ENCODE measurements around the gene TEDDM1. TPM values are rescaled to one million over a fixed set of nuclear protein-coding genes. Genes with fewer than 3 reads are reported as not detected.

The TEDDM1 gene
- total and polyA plus RNA-seq, 2 of the 13 experiments (the other 11 are each of a cell fraction or from before 2014, with no cell fraction given), result not detected

GRCh38 chr1:182428043-182428442 is 27.6 kb upstream of the TEDDM1 start:
- Histone ChIP-seq H3K4me3 (replicated peaks in 1 of 3; ENCODE audit: insufficient read depth in 1 of 3, low read depth in 2 of 3, low read length in 3 of 3) (no peak overlapping the region), H3K27me3 (ENCODE audit: control insufficient read depth in 1 of 2, insufficient read depth in 2 of 2, low read length in 2 of 2) (peaks cover 0 to 3% of the 10 kb centered on the region in 2 experiments; a peak in 1 of 5 replicates), H3K4me2 (ENCODE audit: low read depth, low read length) (no peak overlapping the region), H3K79me2 (ENCODE audit: insufficient read depth, low read length) (no peaks in the 10 kb centered on the region), H3K9me3 (ENCODE audit: low read length) (no peaks in the 10 kb centered on the region), H3K36me3 (replicated peaks in 1 of 2; ENCODE audit: control insufficient read depth in 1 of 2, insufficient read depth in 2 of 2, low read length in 2 of 2) (no peaks in the 10 kb centered on the region), H3K4me1 (ENCODE audit: insufficient read depth, low read length) (no peaks in the 10 kb centered on the region), H4K20me1 (ENCODE audit: insufficient read depth, low read length) (no peaks in the 10 kb centered on the region), H2AFZ (ENCODE audit: low read length) (no peak overlapping the region), H3K27ac (ENCODE audit: extremely low read length, insufficient read depth, low read length) (no peak overlapping the region), H3K9ac (ENCODE audit: insufficient read depth, low read depth, low read length) (no peak overlapping the region)
- in situ Hi-C loops (cut with HindIII; ENCODE audit: extremely low pct_ligation_motif_present, low pct_unique_long_range_greater_than_20kb), result no loop called here
- BruUV-seq (replicated peaks), result no TSS peak
- CTCF ChIA-PET (ENCODE audit: low intra/inter-chr PET ratio, low total read pairs), result no interaction called here
- intact Hi-C loops (cut with micrococcal nuclease; ENCODE audit: unreplicated experiment), result no loop called here
- TF ChIP-seq ZNF567 (CRISPR knock-in tag; IDR thresholded peaks at IDR 0.05; ENCODE audit: borderline replicate concordance), result no peak
- no peak for TF ChIP-seq ETV5 (CRISPR knock-in tag; IDR thresholded peaks at IDR 0.05; ENCODE audit: borderline replicate concordance)
- no peak for TF ChIP-seq SKI (IDR thresholded peaks at IDR 0.05; ENCODE audit: partially characterized antibody)
- TF ChIP-seq ZNF292 (CRISPR knock-in tag; IDR thresholded peaks at IDR 0.05; ENCODE audit: borderline replicate concordance, low read depth), result no peak
- no peak for TF ChIP-seq ISX (CRISPR knock-in tag; conservative IDR thresholded peaks at IDR 0.05)
- no peak for TF ChIP-seq ZNF883 (CRISPR knock-in tag; IDR thresholded peaks at IDR 0.05; ENCODE audit: not compliant biosample characterization)
- no peak for TF ChIP-seq ZNF382 (CRISPR knock-in tag; IDR thresholded peaks at IDR 0.05; ENCODE audit: borderline replicate concordance)
- TF ChIP-seq, protein P1, sequence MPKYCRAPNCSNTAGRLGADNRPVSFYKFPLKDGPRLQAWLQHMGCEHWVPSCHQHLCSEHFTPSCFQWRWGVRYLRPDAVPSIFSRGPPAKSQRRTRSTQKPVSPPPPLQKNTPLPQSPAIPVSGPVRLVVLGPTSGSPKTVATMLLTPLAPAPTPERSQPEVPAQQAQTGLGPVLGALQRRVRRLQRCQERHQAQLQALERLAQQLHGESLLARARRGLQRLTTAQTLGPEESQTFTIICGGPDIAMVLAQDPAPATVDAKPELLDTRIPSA (CRISPR knock-in tag; IDR thresholded peaks at IDR 0.05; ENCODE audit: borderline replicate concordance), result no peak
- TF ChIP-seq ARHGAP35 (CRISPR knock-in tag; IDR thresholded peaks at IDR 0.05; ENCODE audit: borderline replicate concordance), result no peak
- ATAC-seq, result no peak
- no peak for DNase-seq (ENCODE audit: low spot score)
- no peak for FAIRE-seq
- WGBS (ENCODE audit: low lambda C conversion rate), result 47% methylated on average over 2 of the region's 2 CpGs
- POLR2A ChIA-PET, result no interaction called here
